ENCODE measurements around the gene KIF5A. TPM values are rescaled to one million over a fixed set of nuclear protein-coding genes. Genes with fewer than 3 reads are reported as not detected.

Gene KIF5A
- total and polyA plus RNA-seq, 2 of the 13 experiments (the other 11 are each of a cell fraction or from before 2014, with no cell fraction given), result 1.6 to 11.9 TPM

DNA sequence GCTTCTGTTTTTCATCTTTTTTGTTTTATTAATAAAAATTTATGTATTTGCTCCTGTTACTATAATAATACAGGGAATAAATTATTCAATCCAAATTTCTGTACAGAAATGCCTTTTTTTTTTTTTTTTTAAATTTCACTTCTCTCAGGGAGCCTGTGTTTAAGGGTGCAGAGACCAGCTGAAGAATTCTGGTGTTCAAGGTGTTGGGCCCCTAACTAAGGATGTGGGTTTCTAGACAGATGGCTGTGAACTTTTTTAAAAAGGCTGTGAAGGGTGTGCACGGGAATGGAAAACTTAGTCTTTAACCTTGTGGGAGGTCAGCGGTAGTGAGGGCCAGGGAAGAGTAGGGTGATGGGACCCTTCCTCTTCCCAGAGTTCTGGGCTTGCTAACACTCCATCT is 53.5 kb downstream of the KIF5A start:
- Histone ChIP-seq H3K27ac (ENCODE audit: extremely low read length, insufficient read depth, low read length) (no peak overlapping the region), H3K27me3 (ENCODE audit: control insufficient read depth in 1 of 2, insufficient read depth in 2 of 2, low read length in 2 of 2) (peaks cover 0 to 6% of the 10 kb centered on the region in 2 experiments; a peak in 1 of 5 replicates), H3K4me3 (replicated peaks in 1 of 3; ENCODE audit: insufficient read depth in 1 of 3, low read depth in 2 of 3, low read length in 3 of 3) (no peak overlapping the region), H2AFZ (ENCODE audit: low read length) (no peak overlapping the region), H3K9ac (ENCODE audit: insufficient read depth, low read depth, low read length) (no peak overlapping the region), H3K4me2 (ENCODE audit: low read depth, low read length) (no peak overlapping the region), H3K4me1 (ENCODE audit: insufficient read depth, low read length) (peaks cover 27% of the 10 kb centered on the region), H3K9me3 (ENCODE audit: low read length) (no peaks in the 10 kb centered on the region), H4K20me1 (ENCODE audit: insufficient read depth, low read length) (no peaks in the 10 kb centered on the region; the same call in 1 of the 2 replicates), H3K36me3 (replicated peaks in 1 of 2; ENCODE audit: control insufficient read depth in 1 of 2, insufficient read depth in 2 of 2, low read length in 2 of 2) (peaks cover 10 to 15% of the 10 kb centered on the region in 2 experiments; a peak in 3 of 5 replicates), H3K79me2 (ENCODE audit: insufficient read depth, low read length) (no peaks in the 10 kb centered on the region)
- ATAC-seq (no peak), FAIRE-seq (no peak), DNase-seq (ENCODE audit: low spot score) (no peak)
- no TSS peak for BruUV-seq (replicated peaks)
- ChIA-PET CTCF (ENCODE audit: low intra/inter-chr PET ratio, low total read pairs) (no interaction called here), POLR2A (interaction anchor here (0.9 to 5.4 kb wide), 3 partner anchors 12 to 80 kb away, joined by 3 to 26 read pairs (median 4); partner anchors contain the start of gene PIP4K2C)
- WGBS (ENCODE audit: low lambda C conversion rate), result 95% methylated on average over 2 of the region's 2 CpGs
- no peak for TF ChIP-seq ZNF724P (CRISPR knock-in tag; IDR thresholded peaks at IDR 0.05; ENCODE audit: borderline replicate concordance)
- TF ChIP-seq, protein P1, sequence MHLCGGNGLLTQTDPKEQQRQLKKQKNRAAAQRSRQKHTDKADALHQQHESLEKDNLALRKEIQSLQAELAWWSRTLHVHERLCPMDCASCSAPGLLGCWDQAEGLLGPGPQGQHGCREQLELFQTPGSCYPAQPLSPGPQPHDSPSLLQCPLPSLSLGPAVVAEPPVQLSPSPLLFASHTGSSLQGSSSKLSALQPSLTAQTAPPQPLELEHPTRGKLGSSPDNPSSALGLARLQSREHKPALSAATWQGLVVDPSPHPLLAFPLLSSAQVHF (CRISPR knock-in tag; IDR thresholded peaks at IDR 0.05), result no peak
- no peak for TF ChIP-seq WIZ (CRISPR knock-in tag; IDR thresholded peaks at IDR 0.05)
- no peak for TF ChIP-seq FOXJ3 (CRISPR knock-in tag; IDR thresholded peaks at IDR 0.05; ENCODE audit: borderline replicate concordance)
- TF ChIP-seq GFI1 (CRISPR knock-in tag; IDR thresholded peaks at IDR 0.05; ENCODE audit: borderline replicate concordance), result no peak
- no peak for TF ChIP-seq KLF12 (CRISPR knock-in tag; IDR thresholded peaks at IDR 0.05; ENCODE audit: borderline replicate concordance)
- TF ChIP-seq SMC3 (IDR thresholded peaks at IDR 0.05; ENCODE audit: low read length), result no peak
- no peak for TF ChIP-seq MATR3 (CRISPR knock-in tag; IDR thresholded peaks at IDR 0.05)
- no peak for TF ChIP-seq CBX1 (IDR thresholded peaks at IDR 0.05; ENCODE audit: low read depth)
- TF ChIP-seq TBX3 (IDR thresholded peaks at IDR 0.05; ENCODE audit: borderline replicate concordance), result no peak
- TF ChIP-seq NCOA1 (CRISPR knock-in tag; IDR thresholded peaks at IDR 0.05), result no peak
- no peak for TF ChIP-seq MED13 (CRISPR knock-in tag; IDR thresholded peaks at IDR 0.05)
- no peak for TF ChIP-seq NR2F2 (IDR thresholded peaks at IDR 0.05; ENCODE audit: borderline replicate concordance, low read depth)
- TF ChIP-seq NFYC (CRISPR knock-in tag; IDR thresholded peaks at IDR 0.05), result no peak
- TF ChIP-seq GTF2F1 (IDR thresholded peaks at IDR 0.05; ENCODE audit: low read length), result no peak
- no peak for TF ChIP-seq RARG (CRISPR knock-in tag; IDR thresholded peaks at IDR 0.05; ENCODE audit: low read depth)
- intact Hi-C loops (cut with micrococcal nuclease; ENCODE audit: unreplicated experiment), result no loop called here
- in situ Hi-C loops (cut with HindIII; ENCODE audit: extremely low pct_ligation_motif_present, low pct_unique_long_range_greater_than_20kb), result no loop called here
